ENCODE results near the gene ARL14EP. TPM values are rescaled to one million over a fixed set of nuclear protein-coding genes. Genes with fewer than 3 reads are reported as not detected.

The ARL14EP gene
- total RNA-seq, 1 donor from 2014 or later, result 32.8 TPM

- Mint-ChIP-seq H3K9me3 (no peaks in the 10 kb centered on the region), H3K27ac (no peak overlapping the region), H3K4me3 (no peak overlapping the region), H3K36me3 (no peaks in the 10 kb centered on the region), H3K27me3 (ENCODE audit: low read depth) (peaks cover 58% of the 10 kb centered on the region), H3K4me1 (no peaks in the 10 kb centered on the region)
- TF ChIP-seq CTCF (IDR thresholded peaks at IDR 0.05; ENCODE audit: unreplicated experiment), result no peak
- no peak for DNase-seq (ENCODE audit: low spot score in 2 of 2, unreplicated experiment in 2 of 2)
Measured at GRCh38 chr11:30284836-30285235, 38.1 kb upstream of the ARL14EP start.

GRCh38 chr11:30285416-30286121 lies 37.3 kb upstream of the ARL14EP start:
- H3K27me3 Mint-ChIP-seq (ENCODE audit: low read depth), result peaks cover 55% of the 10 kb centered on the region
- no peaks in the 10 kb centered on the region for H3K4me1 Mint-ChIP-seq
- DNase-seq (ENCODE audit: low spot score in 2 of 2, unreplicated experiment in 2 of 2), result no peak
- no peak for TF ChIP-seq CTCF (IDR thresholded peaks at IDR 0.05; ENCODE audit: unreplicated experiment)
- H3K36me3 Mint-ChIP-seq, result no peaks in the 10 kb centered on the region
- no peak overlapping the region for H3K27ac Mint-ChIP-seq
- H3K4me3 Mint-ChIP-seq, result no peak overlapping the region
- H3K9me3 Mint-ChIP-seq, result no peaks in the 10 kb centered on the region

GRCh38 chr11:30291331-30291730 lies 31.6 kb upstream of the ARL14EP start:
- Mint-ChIP-seq H3K4me1 (no peaks in the 10 kb centered on the region), H3K36me3 (no peaks in the 10 kb centered on the region), H3K27ac (no peak overlapping the region), H3K27me3 (ENCODE audit: low read depth) (peaks cover 39% of the 10 kb centered on the region), H3K9me3 (peaks cover 2% of the 10 kb centered on the region), H3K4me3 (no peak overlapping the region)
- no peak for DNase-seq (ENCODE audit: low spot score in 2 of 2, unreplicated experiment in 2 of 2)
- no peak for TF ChIP-seq CTCF (IDR thresholded peaks at IDR 0.05; ENCODE audit: unreplicated experiment)

GRCh38 chr11:30292545-30292944 lies 30.4 kb upstream of the ARL14EP start:
- Mint-ChIP-seq H3K4me3 (no peak overlapping the region), H3K4me1 (no peaks in the 10 kb centered on the region), H3K27ac (no peak overlapping the region), H3K9me3 (peaks cover 8% of the 10 kb centered on the region), H3K36me3 (no peaks in the 10 kb centered on the region), H3K27me3 (ENCODE audit: low read depth) (peaks cover 38% of the 10 kb centered on the region)
- TF ChIP-seq CTCF (IDR thresholded peaks at IDR 0.05; ENCODE audit: unreplicated experiment), result no peak
- DNase-seq (ENCODE audit: low spot score in 2 of 2, unreplicated experiment in 2 of 2), result no peak

GRCh38 chr11:30295178-30295885 lies 27.6 kb upstream of the ARL14EP start:
- Mint-ChIP-seq H3K9me3 (peaks cover 24% of the 10 kb centered on the region), H3K4me3 (no peak overlapping the region)
- no peak for DNase-seq (ENCODE audit: low spot score in 2 of 2, unreplicated experiment in 2 of 2)

More at GRCh38 chr11:30295178-30295885, 27.6 kb upstream of the ARL14EP start:
- Mint-ChIP-seq H3K36me3 (no peaks in the 10 kb centered on the region), H3K27ac (no peak overlapping the region), H3K27me3 (ENCODE audit: low read depth) (peaks cover 35% of the 10 kb centered on the region), H3K4me1 (no peaks in the 10 kb centered on the region)
- TF ChIP-seq CTCF (IDR thresholded peaks at IDR 0.05; ENCODE audit: unreplicated experiment), result no peak

Data from mesothelial cell of epicardium (in vitro differentiated cells).